Body of pancreas (tissue), 4 donors: ENCODE results near the gene SPRED2.

Experiments
- CTCF ChIP-seq, 7 experiments: fragments of 450-650 bp in 4 of 7; fragments of 200-600 bp in 3 of 7; sonication (generic) in 3 of 7; IDR thresholded peaks; one replicate each; pipeline ENCODE4 v1.5.1; 2016 to 2019; ENCODE audit warnings: antibody characterized with exemption in 7 of 7
- POLR2A ChIP-seq, 3 donors: fragments of 450-650 bp; IDR thresholded peaks; one replicate each; pipeline ENCODE4 v1.6.1; 2016; ENCODE audit warnings: antibody characterized with exemption in 3 of 3, mild to moderate bottlenecking in 2 of 3

- TF ChIP-seq CTCF (IDR thresholded peaks at IDR 0.05): no peak
- no peak for TF ChIP-seq POLR2A (IDR thresholded peaks at IDR 0.05)
Observed at GRCh38 chr2:65277118-65277517, 155.3 kb downstream of the SPRED2 start.
